HEK293 (cell line): Measurements from ENCODE around the gene TRMT6.

Source experiments
- CTCF ChIA-PET: fragments of 350-600 bp; formaldehyde crosslinking; extraction: SDS; loops from one replicate; lab custom pipeline; 2021; ENCODE audit warnings: antibody characterized with exemption; lab: Yijun Ruan, JAX
- POLR2A ChIA-PET: fragments of 300-600 bp; formaldehyde crosslinking; extraction: SDS; loops from one replicate; lab custom pipeline; 2020; ENCODE audit warnings: antibody characterized with exemption, inconsistent platforms; lab: Yijun Ruan, JAX
- H3K27ac ChIP-seq: fragments of 200-500 bp; sonication (Bioruptor generic); 2 replicates; pipeline ENCODE4 v1.5.1; 2014; ENCODE audit warnings: low read depth, low read length, control low read depth, inconsistent platforms; ENCODE audit errors: extremely low read depth
- H3K36me3 ChIP-seq, 2 experiments: fragments of 200-500 bp in 1 of 2; sonication (Bioruptor generic) in 1 of 2; 1 replicate in 1 of 2; 2 replicates in 1 of 2; pipeline ENCODE4 v1.5.1; 2014 to 2017; ENCODE audit warnings: inconsistent platforms in 2 of 2, low read length in 2 of 2; ENCODE audit not compliant: control insufficient read depth in 2 of 2, insufficient read depth in 1 of 2
- H3K4me1 ChIP-seq: fragments of 200-500 bp; sonication (Bioruptor generic); 2 replicates; pipeline ENCODE4 v1.5.1; 2014; ENCODE audit warnings: mild to moderate bottlenecking, low read length, inconsistent platforms; ENCODE audit not compliant: control insufficient read depth, insufficient read depth
- H3K4me3 ChIP-seq: 2 replicates; pipeline ENCODE4 v1.5.1; 2011; ENCODE audit warnings: low read depth, mild to moderate bottlenecking, control low read depth, low read length, moderate library complexity
- H3K9me3 ChIP-seq: fragments of 200-500 bp; sonication (Bioruptor generic); 2 replicates; pipeline ENCODE4 v1.5.1; 2014; ENCODE audit warnings: low read depth, low read length, inconsistent platforms; ENCODE audit not compliant: control insufficient read depth, insufficient read depth
- INSM2 ChIP-seq: fragments of 450-650 bp; formaldehyde crosslinking; IDR thresholded peaks from 2 replicates; pipeline ENCODE4 v1.5.1; 2016; ENCODE audit warnings: missing biosample characterization, missing genetic modification characterization
- KLF10 ChIP-seq: fragments of 450-650 bp; IDR thresholded peaks from 2 replicates; pipeline ENCODE4 v1.5.1; 2018; ENCODE audit warnings: missing biosample characterization, mild to moderate bottlenecking, missing genetic modification characterization
- KLF9 ChIP-seq: fragments of 450-650 bp; formaldehyde crosslinking; IDR thresholded peaks from 2 replicates; pipeline ENCODE4 v1.5.1; 2016; ENCODE audit warnings: missing biosample characterization, missing genetic modification characterization, low read depth
- RBAK ChIP-seq: fragments of 450-650 bp; formaldehyde crosslinking; IDR thresholded peaks from 2 replicates; pipeline ENCODE4 v1.5.1; 2016; ENCODE audit warnings: missing biosample characterization, missing genetic modification characterization
- REST ChIP-seq: fragments of 450-650 bp; formaldehyde crosslinking; IDR thresholded peaks from 2 replicates; pipeline ENCODE4 v1.5.1; 2016; ENCODE audit warnings: missing biosample characterization, missing genetic modification characterization
- SP2 ChIP-seq: fragments of 450-650 bp; formaldehyde crosslinking; IDR thresholded peaks from 2 replicates; pipeline ENCODE4 v1.5.1; 2016; ENCODE audit warnings: missing biosample characterization, missing genetic modification characterization
- SP7 ChIP-seq: fragments of 450-650 bp; formaldehyde crosslinking; IDR thresholded peaks from 2 replicates; pipeline ENCODE4 v1.5.1; 2016; ENCODE audit warnings: missing biosample characterization, missing genetic modification characterization
- ZBTB44 ChIP-seq: fragments of 450-650 bp; IDR thresholded peaks from 2 replicates; pipeline ENCODE4 v1.5.1; 2018; ENCODE audit warnings: missing biosample characterization, mild to moderate bottlenecking, missing genetic modification characterization
- ZBTB49 ChIP-seq: fragments of 450-650 bp; formaldehyde crosslinking; IDR thresholded peaks from 2 replicates; pipeline ENCODE4 v1.5.1; 2016; ENCODE audit warnings: missing biosample characterization, missing genetic modification characterization, low read depth
- ZFP37 ChIP-seq: fragments of 450-650 bp; formaldehyde crosslinking; IDR thresholded peaks from 2 replicates; pipeline ENCODE4 v1.5.1; 2016; ENCODE audit warnings: missing biosample characterization, missing genetic modification characterization
- ZFP69B ChIP-seq: fragments of 450-650 bp; formaldehyde crosslinking; IDR thresholded peaks from 2 replicates; pipeline ENCODE4 v1.5.1; 2016; ENCODE audit warnings: missing biosample characterization, missing genetic modification characterization
- ZNF146 ChIP-seq: fragments of 450-650 bp; formaldehyde crosslinking; IDR thresholded peaks from 2 replicates; pipeline ENCODE4 v1.5.1; 2016; ENCODE audit warnings: missing biosample characterization, missing genetic modification characterization
- ZNF157 ChIP-seq: fragments of 450-650 bp; formaldehyde crosslinking; IDR thresholded peaks from 2 replicates; pipeline ENCODE4 v1.5.1; 2016; ENCODE audit warnings: missing biosample characterization, missing genetic modification characterization
- ZNF211 ChIP-seq: fragments of 450-650 bp; formaldehyde crosslinking; IDR thresholded peaks from 2 replicates; pipeline ENCODE4 v1.5.1; 2016; ENCODE audit warnings: low read depth, missing biosample characterization, missing genetic modification characterization
- ZNF223 ChIP-seq: fragments of 450-650 bp; formaldehyde crosslinking; IDR thresholded peaks from 2 replicates; pipeline ENCODE4 v1.5.1; 2016; ENCODE audit warnings: missing biosample characterization, missing genetic modification characterization
- ZNF239 ChIP-seq: fragments of 450-650 bp; formaldehyde crosslinking; IDR thresholded peaks from 2 replicates; pipeline ENCODE4 v1.5.1; 2016; ENCODE audit warnings: missing biosample characterization, missing genetic modification characterization
- ZNF335 ChIP-seq: fragments of 450-650 bp; formaldehyde crosslinking; conservative IDR thresholded peaks from 2 replicates; pipeline ENCODE4 v1.5.1; 2016; ENCODE audit warnings: missing biosample characterization, missing genetic modification characterization
- ZNF449 ChIP-seq: fragments of 450-650 bp; formaldehyde crosslinking; IDR thresholded peaks from 2 replicates; pipeline ENCODE4 v1.5.1; 2017; ENCODE audit warnings: missing biosample characterization, mild to moderate bottlenecking, missing genetic modification characterization, moderate library complexity
- ZNF510 ChIP-seq: fragments of 450-650 bp; formaldehyde crosslinking; IDR thresholded peaks from 2 replicates; pipeline ENCODE4 v1.5.1; 2018; ENCODE audit warnings: mild to moderate bottlenecking, missing genetic modification characterization, missing biosample characterization; ENCODE audit not compliant: insufficient replicate concordance
- ZNF514 ChIP-seq: fragments of 450-650 bp; formaldehyde crosslinking; IDR thresholded peaks from 2 replicates; pipeline ENCODE4 v1.5.1; 2016; ENCODE audit warnings: missing biosample characterization, missing genetic modification characterization
- ZNF529 ChIP-seq: fragments of 450-650 bp; formaldehyde crosslinking; IDR thresholded peaks from 2 replicates; pipeline ENCODE4 v1.5.1; 2017; ENCODE audit warnings: missing genetic modification characterization, missing biosample characterization; ENCODE audit not compliant: insufficient replicate concordance
- ZNF544 ChIP-seq: fragments of 450-650 bp; formaldehyde crosslinking; IDR thresholded peaks from 2 replicates; pipeline ENCODE4 v1.5.0; 2017; ENCODE audit warnings: missing biosample characterization, missing genetic modification characterization
- ZNF610 ChIP-seq: fragments of 450-650 bp; formaldehyde crosslinking; IDR thresholded peaks from 2 replicates; pipeline ENCODE4 v1.5.1; 2016; ENCODE audit warnings: missing biosample characterization, missing genetic modification characterization, borderline replicate concordance
- ZNF660 ChIP-seq: fragments of 450-650 bp; IDR thresholded peaks from 2 replicates; pipeline ENCODE4 v1.5.1; 2018; ENCODE audit warnings: missing biosample characterization, mild to moderate bottlenecking, missing genetic modification characterization
- ZNF664 ChIP-seq: fragments of 450-650 bp; formaldehyde crosslinking; IDR thresholded peaks from 2 replicates; pipeline ENCODE4 v1.5.1; 2016; ENCODE audit warnings: missing biosample characterization, missing genetic modification characterization
- ZNF791 ChIP-seq: fragments of 450-650 bp; formaldehyde crosslinking; IDR thresholded peaks from 2 replicates; pipeline ENCODE4 v1.5.1; 2016; ENCODE audit warnings: missing biosample characterization, missing genetic modification characterization
- ZNF830 ChIP-seq: fragments of 450-650 bp; IDR thresholded peaks from 2 replicates; pipeline ENCODE4 v1.5.0; 2018; ENCODE audit warnings: missing biosample characterization, missing genetic modification characterization, low read depth, mild to moderate bottlenecking, moderate library complexity

The TRMT6 gene

GRCh38 chr20:5971203-5971602, 20.9 kb upstream of the TRMT6 start:
- TF ChIP-seq ZNF664 (tag by site-specific recombination) (no peak), ZBTB44 (tag by site-specific recombination) (no peak), ZNF335 (tag by site-specific recombination) (no peak), ZNF529 (tag by site-specific recombination) (no peak), RBAK (tag by site-specific recombination) (no peak), ZNF830 (no peak), ZBTB49 (tag by site-specific recombination) (no peak), ZNF449 (no peak), SP7 (tag by site-specific recombination) (no peak), ZNF146 (tag by site-specific recombination) (no peak), ZNF239 (tag by site-specific recombination) (no peak), ZNF610 (tag by site-specific recombination) (no peak), ZFP69B (no peak), ZNF791 (no peak)
- H3K9me3 ChIP-seq = no peaks in the 10 kb centered on the region
- ChIA-PET CTCF (no interaction called here), POLR2A (no interaction called here)
- H3K36me3 ChIP-seq = peaks cover 34 to 85% of the 10 kb centered on the region in 2 experiments
- H3K4me1 ChIP-seq = no peaks in the 10 kb centered on the region
- H3K27ac ChIP-seq = no peak overlapping the region
- no peak overlapping the region for H3K4me3 ChIP-seq

GRCh38 chr20:5970381-5970780, 20.0 kb upstream of the TRMT6 start:
- CTCF ChIA-PET = no interaction called here
- Histone ChIP-seq H3K36me3 (peaks cover 34 to 88% of the 10 kb centered on the region in 2 experiments), H3K4me3 (no peak overlapping the region), H3K9me3 (no peaks in the 10 kb centered on the region), H3K27ac (no peak overlapping the region), H3K4me1 (no peaks in the 10 kb centered on the region)
- POLR2A ChIA-PET = no interaction called here
- TF ChIP-seq ZNF223 (no peak), ZNF544 (tag by site-specific recombination) (no peak), ZNF335 (tag by site-specific recombination) (no peak), ZNF157 (tag by site-specific recombination) (no peak), KLF9 (tag by site-specific recombination) (no peak), SP2 (no peak), ZNF510 (tag by site-specific recombination) (no peak), ZNF514 (no peak), REST (tag by site-specific recombination) (no peak), ZFP37 (tag by site-specific recombination) (no peak), INSM2 (tag by site-specific recombination) (no peak), ZNF211 (tag by site-specific recombination) (no peak), ZNF660 (tag by site-specific recombination) (no peak), KLF10 (no peak)
